ENCODE data around the gene COL5A1.

COL5A1 gene

DNA sequence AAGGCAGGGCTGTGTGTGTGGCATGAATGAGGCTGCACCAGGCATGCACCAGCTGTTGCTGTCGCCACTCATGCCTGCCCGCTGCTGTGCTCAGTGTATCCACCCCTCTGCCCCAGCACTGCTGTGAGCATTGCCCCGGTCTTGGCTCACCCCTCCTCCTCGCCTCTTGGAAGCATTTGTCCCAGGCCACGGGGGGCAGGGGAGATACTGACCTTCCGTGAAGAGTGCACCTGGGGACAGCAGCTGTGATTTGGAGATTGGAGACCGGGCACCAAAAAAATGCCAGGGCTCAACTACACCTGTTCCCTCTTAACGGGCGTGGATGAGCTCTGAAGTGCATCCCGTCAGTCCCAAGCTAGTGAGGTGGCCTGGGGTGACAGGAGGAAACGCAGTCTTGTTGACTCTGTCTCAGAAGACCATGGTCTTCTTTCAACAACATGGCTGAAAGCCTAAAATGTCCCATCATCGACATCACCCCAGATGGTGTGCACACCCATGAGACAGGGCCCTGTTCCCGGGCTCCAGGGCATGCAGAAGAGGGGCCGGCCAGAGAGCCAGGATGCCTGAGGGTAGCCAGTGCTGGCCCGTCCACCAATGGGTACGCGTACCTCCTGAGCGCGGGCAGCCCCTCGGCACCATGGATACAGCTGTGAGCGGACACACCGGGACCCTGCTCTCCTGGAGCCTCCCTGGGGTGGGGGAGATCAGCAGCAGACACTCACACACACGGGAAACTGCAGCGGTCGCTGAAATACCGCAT lies 115.8 kb downstream of the COL5A1 start:
- TF ChIP-seq, protein P1, sequence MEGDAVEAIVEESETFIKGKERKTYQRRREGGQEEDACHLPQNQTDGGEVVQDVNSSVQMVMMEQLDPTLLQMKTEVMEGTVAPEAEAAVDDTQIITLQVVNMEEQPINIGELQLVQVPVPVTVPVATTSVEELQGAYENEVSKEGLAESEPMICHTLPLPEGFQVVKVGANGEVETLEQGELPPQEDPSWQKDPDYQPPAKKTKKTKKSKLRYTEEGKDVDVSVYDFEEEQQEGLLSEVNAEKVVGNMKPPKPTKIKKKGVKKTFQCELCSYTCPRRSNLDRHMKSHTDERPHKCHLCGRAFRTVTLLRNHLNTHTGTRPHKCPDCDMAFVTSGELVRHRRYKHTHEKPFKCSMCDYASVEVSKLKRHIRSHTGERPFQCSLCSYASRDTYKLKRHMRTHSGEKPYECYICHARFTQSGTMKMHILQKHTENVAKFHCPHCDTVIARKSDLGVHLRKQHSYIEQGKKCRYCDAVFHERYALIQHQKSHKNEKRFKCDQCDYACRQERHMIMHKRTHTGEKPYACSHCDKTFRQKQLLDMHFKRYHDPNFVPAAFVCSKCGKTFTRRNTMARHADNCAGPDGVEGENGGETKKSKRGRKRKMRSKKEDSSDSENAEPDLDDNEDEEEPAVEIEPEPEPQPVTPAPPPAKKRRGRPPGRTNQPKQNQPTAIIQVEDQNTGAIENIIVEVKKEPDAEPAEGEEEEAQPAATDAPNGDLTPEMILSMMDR (conservative IDR thresholded peaks at IDR 0.05) = no peak
- TF ChIP-seq ZFX (IDR thresholded peaks at IDR 0.05) = no peak
- no peak overlapping the region for H3K27ac ChIP-seq

DNA sequence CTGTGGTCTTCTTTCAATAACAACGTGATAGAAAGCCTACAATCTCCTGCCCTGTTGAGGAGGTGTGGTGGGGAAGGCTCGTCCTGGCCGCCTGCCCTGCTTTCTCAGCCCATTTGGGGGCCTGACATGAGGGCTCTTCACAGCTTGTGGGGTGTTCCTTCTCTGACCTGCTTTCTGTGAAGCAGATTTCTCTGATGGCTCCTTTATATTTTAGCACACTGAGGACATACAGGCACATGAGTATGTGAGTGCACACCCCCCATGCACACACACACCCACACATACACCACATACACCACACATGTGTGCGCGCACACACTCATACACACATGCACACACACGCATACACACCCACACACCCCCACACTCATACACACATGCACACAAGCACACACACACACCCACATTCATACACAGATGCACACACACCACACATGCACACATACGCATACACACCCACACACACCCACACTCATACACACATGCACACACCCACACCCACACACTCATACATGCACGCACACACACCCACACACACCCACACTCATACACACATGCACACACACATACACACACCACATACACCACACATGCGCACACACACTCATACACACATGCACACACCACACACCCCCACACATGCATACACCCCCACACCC lies 117.5 kb downstream of the COL5A1 start:
- TF ChIP-seq, protein P1 (conservative IDR thresholded peaks at IDR 0.05) = no peak
- TF ChIP-seq ZFX (IDR thresholded peaks at IDR 0.05) = no peak
- H3K27ac ChIP-seq = no peak overlapping the region

DNA sequence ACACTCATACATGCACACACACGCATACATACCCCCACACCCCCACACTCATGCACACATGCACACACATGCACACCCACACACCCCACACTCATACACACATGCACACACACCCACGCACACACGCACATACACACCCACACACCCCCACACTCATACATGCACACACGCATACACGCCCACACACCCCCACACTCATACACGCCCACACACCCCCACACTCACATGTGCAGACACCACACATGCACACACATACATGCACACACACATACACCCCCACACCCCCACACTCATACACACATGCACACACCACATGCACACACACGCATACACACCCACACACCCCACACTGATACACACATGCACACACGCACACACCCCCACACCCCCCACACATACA lies 118.3 kb downstream of the COL5A1 start:
- TF ChIP-seq, protein P1 (conservative IDR thresholded peaks at IDR 0.05) = no peak
- no peak for TF ChIP-seq ZFX (IDR thresholded peaks at IDR 0.05)
- H3K27ac ChIP-seq = no peak overlapping the region

DNA sequence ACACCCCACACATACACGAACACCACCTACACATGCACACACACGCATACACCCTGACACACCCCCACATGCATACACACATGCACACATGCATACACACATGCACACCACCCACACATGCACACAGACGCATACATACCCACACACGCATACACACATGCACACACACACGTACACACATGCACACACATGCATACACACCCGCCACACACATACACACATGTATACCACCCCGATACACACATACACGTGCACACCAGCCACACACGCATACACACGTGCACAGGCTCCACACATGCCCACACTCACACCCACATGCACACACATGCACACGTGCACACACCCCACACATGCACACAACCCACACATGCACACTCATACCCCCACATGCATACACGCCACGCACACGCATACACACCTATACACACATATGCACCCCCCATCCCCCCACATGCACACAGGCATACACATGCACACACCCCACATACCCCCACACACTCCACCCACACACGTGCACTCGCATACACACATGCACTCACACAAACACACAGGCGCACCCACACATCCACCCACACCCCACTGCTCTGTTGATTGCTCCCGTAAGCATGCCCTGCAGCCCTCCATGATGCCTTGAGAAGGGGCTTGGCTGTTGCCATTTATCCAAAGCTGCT lies 119.3 kb downstream of the COL5A1 start:
- no peak for TF ChIP-seq ZFX (IDR thresholded peaks at IDR 0.05)
- TF ChIP-seq, protein P1 (conservative IDR thresholded peaks at IDR 0.05) = no peak
- no peak overlapping the region for H3K27ac ChIP-seq

DNA sequence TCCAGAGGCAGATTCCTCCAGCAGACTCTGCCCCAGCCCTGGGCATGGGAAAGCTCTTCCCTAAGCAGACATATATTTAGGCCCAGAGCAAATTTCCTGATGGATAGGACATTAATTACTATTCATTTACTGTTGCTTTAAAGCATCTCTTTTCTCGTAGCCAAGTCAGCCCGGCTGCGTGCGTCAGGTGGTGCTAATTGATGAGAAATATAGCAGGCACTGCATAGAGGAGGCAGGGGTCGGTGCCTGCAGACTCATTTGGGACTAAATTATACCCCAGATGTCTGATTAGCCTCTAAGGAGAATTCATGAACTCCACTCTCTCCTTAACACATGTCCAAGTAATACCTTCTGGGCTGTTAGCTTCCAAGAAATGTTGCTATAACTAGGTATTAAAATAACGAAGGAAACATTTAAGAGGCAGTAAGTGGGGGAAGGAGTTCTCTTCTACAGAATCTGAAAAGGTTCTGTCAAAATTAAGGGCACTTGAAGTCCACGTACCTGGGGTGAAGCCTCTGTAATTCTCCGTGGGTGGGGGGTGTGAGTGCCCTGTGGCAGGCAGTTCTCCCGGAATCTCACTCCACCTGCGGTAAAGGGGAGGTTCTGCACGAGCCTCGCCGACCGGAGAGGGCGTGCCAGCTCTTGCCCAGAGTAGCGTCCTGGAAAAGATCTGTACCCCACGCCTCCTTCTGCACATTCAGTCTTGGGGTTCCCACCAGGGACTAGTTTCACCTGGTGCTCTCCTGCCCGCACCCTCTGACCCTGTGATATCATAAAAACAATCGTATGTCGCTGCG lies 123.1 kb downstream of the COL5A1 start:
- H3K27ac ChIP-seq = no peak overlapping the region
- no peak for TF ChIP-seq ZFX (IDR thresholded peaks at IDR 0.05)
- TF ChIP-seq, protein P1 (conservative IDR thresholded peaks at IDR 0.05) = no peak

DNA sequence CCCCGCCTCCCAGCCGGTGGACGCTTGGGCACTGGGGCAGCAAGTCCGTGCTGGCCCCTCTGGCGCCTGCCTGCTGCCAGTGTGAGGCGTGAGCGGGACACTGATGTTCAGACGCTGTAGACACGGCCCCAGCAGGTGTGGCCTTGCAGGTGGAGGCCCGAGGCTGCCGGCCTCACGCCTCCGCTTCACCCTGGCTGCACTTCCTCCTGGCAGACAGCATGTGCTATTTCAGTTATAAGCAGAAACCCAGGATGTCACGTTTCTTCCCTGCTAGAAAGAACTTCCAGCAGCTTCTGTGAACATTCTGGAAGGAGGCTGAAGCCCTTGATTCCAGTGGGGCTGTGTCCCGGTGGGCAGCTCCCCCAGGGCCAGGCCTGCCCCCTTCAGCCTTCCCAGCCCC lies 124.2 kb downstream of the COL5A1 start:
- no peak for TF ChIP-seq ZFX (IDR thresholded peaks at IDR 0.05)
- TF ChIP-seq, protein P1 (conservative IDR thresholded peaks at IDR 0.05) = no peak
- no peak overlapping the region for H3K27ac ChIP-seq

Data from C4-2B (cell line).